ENCODE results near the gene SMPD2.

GRCh38 chr6:109453594-109454495, 13.3 kb downstream of the SMPD2 start:
- TF ChIP-seq CTCF (IDR thresholded peaks at IDR 0.05 in 2 of 3, conservative IDR thresholded peaks at IDR 0.05 in 1 of 3; ENCODE audit: borderline replicate concordance in 1 of 3, insufficient read depth in 1 of 3, low read depth in 2 of 3, low read length in 2 of 3) (no peak), SRF (IDR thresholded peaks at IDR 0.05; ENCODE audit: low read depth) (no peak), EZH2phosphoT487 (IDR thresholded peaks at IDR 0.05; ENCODE audit: borderline replicate concordance) (no peak), POLR2A (IDR thresholded peaks at IDR 0.05; ENCODE audit: borderline replicate concordance, extremely low read depth, insufficient read depth, insufficient read length) (no peak), SIN3A (IDR thresholded peaks at IDR 0.05; ENCODE audit: low read depth) (no peak), MAX (IDR thresholded peaks at IDR 0.05) (no peak), EZH2 (IDR thresholded peaks at IDR 0.05) (no peak)

Data from HCT116 (cell line).